GM18858 (cell line): ENCODE measurements around the gene WEE1.

Source experiments
- ATAC-seq: cut with Tn5 transposase; IDR thresholded peaks from one replicate; pipeline ENCODE4 v1.9.1; 2021; ENCODE audit not compliant: unreplicated experiment

The WEE1 gene

DNA sequence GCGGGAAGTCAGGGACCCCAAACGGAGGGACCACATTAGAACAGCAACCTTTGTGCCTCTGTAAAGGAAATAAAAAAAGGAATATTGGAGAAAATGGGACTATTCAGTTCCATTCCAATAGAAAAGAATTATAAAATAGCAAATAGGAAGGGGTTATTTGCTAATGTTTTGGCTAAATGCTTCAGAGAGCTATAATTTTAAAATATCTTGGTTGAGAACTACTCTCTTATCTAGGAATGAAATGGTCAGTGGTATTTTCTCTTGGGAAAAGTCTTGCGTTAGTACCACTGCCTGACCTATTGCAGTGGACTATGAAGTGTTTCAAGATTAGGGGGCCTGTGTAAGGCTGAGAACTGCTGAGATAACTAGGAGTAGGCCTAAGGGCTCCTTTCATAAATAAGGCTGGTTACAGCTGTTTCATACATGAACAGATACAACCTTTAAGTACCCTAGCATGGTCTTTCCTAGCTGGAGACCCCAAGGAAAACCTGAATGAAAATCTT, 6.9 kb upstream of the WEE1 start:
- ATAC-seq: no peak

DNA sequence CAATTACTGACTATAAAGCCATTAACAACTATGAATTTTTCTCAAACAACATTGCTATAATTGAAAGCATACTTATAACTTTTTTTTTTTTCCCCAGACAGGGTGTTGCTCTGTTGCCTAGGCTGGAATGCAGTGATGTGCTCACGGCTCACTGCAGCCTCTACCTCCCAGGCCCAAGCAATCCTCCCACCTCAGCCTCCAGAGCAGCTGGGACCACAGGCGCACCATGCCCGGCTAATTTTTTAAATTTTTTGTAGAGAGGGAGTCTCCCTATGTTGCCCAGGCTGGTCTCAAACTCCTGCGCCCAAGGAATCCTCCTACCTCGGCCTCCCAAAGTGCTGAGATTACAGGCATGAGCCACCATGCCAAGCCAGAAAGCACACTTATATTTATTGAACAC, 6.1 kb upstream of the WEE1 start:
- ATAC-seq: no peak

DNA sequence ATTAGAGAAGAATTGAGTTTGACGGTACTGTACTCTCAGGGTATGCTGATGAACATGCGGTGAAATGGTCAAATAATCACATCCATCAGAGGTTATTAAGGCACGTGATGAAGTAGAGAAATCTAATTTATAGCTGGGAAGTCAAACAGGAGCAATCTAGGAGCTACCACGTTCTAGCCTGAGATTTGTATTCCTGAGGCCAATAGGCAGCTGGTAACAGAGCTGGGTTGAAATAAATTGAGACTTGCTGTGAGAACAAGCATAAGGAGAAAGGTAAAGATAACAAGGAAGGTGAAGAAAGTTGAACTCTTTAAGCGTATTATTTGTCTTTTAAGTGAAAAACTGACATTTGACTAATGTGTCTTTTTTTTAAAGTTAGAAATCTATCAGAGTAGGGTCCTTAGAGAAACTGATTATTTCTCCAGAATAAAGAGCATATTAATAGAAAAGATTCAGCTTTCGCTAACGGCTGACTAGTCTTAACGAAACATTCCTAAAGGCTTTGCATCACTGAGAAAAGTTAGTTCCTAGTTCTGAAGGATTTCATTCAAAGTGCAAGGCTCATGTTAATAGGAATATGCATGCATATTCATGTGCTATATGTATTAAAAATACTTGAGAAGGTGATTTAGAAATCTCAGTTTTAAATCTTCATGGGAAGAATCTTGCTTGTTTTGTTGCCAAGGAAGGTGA, 5.2 kb upstream of the WEE1 start:
- ATAC-seq: no peak

DNA sequence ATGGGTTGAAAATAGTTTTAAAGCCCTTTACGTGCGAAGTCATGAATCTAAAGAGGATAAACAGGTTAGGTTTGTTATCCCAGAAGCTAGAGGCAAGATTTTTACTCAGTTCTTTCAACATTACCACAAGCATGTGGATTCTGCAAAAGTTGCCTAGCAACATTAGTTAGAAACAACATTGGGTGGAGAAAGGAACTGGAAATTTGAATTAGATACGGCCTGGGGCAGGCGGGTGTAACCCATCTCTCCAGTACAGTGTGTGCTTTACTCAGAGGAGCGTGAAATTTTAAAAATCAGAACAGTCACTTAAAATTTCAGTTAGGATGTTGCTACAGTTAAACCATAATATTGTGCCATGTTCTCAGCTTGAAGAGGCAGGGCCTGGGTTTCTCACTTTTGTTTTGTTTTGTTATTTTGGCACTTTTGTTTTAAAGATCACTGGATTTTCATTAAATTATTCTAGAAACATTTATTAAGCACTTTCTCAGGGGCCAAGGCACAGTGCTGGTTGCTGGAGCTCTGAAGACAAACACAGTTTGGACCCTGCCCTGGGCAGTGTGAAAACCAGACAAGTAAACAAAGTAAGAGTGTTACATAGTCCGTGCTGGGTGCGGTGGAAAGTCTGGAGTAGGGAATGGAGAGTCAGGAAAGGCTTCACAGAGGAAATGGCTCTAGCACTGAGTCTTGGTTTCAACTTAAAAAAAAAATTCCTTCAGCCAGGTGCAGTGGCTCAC, 4.4 kb upstream of the WEE1 start:
- ATAC-seq: no peak

DNA sequence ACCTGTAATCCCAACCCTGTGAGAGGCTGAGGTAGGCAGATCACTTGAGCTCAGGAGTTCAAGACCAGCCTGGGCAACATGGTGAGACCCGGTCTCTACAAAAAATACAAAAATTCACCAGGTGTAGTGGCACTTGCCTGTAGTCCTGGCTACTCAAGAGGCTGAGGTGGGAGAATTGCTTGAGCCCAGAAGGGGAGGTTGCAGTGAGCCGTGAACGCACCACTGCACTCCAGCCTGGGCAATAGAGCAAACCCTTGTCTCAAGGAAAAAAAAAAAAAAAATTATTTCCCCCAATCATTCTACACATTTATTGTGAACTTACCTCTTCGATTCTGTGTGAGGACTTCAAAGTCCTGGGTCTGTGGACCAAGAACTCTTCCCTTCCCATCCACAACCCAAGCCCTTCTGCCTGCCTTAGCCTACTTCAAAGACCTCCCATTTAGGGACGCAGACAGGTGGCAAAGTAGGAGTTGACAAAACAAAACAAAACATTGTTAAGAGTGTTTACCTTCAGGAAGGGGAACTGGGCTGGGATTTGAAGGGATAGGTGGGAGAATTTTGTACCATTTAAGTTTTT, 3.8 kb upstream of the WEE1 start:
- no peak for ATAC-seq

DNA sequence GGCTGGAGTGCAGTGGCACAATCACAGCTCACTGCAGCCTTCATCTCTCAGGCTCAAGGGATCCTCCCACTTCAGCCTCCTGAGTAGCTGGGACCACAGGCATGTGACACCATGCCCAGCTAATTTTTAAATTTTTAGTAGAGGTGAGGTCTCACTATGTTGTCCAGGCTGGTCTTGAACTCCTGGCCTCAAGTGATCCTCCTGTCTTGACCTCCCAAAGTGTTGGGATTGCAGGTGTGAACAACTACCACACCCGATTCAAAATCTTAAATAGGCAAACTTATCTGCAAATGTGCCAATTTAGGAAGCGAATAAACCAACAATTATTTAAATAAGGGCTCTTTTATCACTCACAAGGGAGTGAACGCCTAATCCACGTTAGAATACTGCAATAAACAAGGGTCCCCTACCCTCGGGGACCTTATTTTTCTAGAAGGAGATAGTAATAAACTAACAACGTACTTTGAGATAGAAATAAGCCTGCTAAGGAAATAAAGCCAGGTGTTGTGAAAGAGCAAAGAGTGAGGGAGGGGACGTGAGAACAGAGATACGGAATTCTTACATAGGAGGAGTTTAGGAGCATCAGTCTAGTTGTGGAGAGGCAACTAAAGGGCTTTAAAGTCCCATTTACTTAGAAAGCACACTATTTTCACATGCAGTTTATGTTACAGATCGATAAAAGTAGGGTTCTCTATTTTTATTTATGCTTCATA, 3.0 kb upstream of the WEE1 start:
- ATAC-seq: no peak

DNA sequence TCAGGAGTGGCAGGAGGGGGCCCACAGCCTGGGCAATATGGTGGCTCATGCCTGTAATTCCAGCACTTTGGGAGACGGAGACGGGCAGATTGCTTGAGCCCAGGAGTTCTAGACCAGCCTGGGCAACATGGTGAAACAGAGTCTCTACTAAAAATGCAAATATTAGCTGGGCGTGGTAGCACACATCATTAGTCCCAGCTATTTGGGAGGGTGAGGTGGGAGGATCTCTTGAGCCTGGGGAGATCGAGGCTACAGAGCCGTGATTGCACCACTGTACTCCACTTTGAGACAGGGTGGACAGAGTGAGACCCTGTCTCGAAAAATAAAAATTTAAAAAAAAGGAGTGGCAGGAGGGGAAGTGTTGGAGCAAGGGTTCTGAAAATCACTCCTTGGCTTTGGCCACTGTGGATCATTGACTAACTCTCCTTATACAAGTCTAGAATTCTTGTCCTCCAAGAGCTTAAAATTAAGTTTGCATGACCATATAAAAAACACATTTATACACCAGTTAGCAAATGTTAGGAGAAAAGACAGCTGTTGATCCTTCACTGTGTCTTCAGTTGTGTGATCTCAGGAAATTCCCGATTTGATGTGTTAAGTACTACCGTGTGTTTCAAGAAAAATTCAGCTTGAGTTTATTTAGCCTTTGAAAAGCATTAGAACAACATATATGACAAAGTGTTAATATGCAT, 2.3 kb upstream of the WEE1 start:
- no peak for ATAC-seq

DNA sequence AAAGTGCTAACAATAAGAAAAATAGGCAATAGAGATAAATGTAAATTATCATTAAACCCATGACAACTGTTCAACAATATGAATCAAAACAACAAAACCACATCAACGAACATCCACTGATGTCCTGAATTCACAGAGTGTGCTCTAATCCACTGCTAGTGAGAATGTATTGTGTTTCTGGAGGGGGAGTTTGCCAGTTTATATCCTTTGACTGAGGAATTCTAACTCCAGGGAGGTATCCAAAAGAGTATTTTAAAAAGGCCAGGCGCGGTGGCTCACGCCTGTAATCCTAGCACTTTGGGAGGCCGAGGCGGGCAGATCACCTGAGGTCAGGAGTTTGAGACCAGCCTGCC, 1.7 kb upstream of the WEE1 start:
- ATAC-seq: no peak

DNA sequence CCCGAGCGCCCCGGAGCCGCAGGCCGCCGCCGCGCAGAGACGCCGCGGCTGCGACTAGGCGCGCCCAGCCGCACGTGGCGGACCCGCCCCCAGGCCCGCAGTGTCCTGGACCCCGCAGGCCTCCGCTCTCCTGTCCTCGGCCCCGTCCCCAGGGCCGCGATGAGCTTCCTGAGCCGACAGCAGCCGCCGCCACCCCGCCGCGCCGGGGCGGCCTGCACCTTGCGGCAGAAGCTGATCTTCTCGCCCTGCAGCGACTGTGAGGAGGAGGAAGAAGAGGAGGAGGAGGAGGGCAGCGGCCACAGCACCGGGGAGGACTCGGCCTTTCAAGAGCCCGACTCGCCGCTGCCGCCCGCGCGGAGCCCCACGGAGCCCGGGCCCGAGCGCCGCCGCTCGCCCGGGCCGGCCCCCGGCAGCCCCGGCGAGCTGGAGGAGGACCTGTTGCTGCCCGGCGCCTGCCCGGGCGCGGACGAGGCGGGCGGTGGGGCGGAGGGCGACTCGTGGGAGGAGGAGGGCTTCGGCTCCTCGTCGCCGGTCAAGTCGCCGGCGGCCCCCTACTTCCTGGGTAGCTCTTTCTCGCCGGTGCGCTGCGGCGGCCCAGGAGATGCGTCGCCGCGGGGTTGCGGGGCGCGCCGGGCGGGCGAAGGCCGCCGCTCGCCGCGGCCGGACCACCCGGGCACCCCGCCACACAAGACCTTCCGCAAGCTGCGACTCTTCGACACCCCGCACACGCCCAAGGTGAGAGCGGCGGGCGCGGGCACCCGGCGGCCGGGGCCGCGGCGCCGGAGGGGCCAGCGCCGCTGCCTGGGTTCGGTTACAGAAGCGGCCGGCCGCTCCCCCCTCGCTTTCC, 528 bp downstream of the WEE1 start:
- ATAC-seq: peak; percentile 12

DNA sequence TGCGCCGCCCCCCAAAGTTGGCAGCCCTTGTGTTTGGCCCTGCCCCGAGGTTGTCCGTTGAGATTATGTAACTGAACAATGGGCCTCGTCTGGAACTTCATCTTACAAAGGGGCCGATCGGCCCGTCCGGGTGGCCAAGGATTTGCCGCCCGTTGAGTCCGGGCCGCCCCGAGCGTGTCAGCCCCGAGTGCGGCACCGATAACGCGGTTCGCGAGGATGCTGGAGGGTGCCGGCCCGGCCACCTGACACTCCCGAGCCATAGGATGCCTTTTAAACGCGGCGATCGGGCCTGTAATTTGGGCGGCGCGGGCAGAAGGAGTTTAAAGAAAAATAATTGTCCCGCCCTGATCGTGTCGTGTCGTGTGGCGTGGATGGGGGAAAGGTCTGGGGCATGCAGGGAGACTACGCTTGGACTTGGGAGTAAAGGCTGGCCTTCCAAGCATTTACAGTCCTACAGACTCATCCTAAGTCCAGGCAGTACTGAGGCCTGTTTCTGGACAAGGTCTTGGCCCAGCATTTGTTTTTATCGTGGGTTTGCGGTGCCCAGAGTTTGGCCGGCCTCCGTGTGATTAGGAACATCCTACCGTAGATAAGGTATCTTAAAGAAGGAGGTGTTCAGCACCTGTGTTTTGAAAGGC, 1.3 kb downstream of the WEE1 start:
- no peak for ATAC-seq

DNA sequence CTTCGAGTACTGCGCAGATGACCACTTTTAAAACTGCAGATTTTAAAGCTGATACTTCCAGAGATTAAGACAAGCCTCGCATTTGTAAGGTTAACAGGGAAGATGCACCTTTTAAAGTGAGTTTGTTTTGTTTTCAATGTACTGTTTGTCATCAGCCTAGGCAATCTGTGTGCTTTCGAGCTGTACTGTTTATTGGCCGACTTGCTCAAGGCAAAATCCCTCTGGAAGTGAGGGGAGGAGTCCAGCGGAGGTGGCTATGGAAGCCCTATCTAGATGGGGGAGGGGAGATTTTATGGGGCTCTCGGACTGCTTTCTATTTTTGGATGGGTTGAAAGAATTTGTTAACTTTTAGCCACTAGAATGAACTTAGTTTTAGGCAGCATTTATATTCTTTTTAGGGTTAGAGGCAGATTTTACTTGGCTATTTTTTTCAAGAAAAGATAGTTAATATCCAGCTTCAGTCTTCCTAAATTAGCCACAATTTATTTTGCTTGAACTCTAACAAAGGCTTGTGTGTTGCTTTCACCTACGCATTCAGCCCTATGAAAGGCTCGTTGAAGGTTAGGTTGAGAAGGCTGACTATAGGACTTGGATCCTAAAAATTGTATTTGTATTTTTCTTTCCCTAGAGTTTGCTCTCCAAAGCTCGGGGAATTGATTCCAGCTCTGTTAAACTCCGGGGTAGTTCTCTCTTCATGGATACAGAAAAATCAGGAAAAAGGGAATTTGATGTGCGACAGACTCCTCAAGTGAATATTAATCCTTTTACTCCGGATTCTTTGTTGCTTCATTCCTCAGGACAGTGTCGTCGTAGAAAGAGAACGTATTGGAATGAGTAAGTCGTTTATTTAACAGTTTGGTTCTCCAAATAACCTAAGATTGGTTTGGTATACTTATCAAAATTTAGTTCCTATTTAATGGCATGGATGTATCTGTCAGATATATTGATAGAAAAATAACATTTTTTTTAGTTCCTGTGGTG, 2.1 kb downstream of the WEE1 start:
- ATAC-seq: no peak

DNA sequence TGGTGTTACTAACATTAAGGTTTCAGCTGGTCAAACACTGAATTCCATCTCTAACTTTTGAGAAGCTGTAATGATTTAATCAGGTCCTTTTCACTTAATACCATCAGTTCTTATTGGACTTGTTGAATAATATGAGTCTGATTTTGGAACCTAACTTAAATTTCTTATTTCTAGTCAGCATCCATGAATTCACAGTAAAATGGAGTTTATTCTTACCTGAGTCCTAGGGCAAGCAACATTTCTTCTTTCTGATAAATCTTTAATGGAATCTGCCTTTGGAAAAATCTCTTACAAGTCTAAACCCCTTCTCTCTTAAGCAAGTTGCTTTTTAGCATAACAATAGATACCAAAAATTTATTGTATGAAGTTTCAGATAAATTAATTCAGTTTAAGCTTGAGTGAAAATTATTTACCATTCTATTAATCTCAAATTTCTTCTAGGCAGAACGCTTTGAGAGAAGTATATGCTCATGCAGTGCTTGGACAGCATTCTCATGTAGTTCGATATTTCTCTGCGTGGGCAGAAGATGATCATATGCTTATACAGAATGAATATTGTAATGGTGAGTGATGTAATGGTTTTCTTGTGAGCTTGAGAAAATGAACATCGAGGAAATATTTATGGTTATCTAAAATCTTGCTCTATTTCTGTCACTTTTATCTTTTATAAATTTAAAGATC, 3.4 kb downstream of the WEE1 start:
- ATAC-seq: no peak

DNA sequence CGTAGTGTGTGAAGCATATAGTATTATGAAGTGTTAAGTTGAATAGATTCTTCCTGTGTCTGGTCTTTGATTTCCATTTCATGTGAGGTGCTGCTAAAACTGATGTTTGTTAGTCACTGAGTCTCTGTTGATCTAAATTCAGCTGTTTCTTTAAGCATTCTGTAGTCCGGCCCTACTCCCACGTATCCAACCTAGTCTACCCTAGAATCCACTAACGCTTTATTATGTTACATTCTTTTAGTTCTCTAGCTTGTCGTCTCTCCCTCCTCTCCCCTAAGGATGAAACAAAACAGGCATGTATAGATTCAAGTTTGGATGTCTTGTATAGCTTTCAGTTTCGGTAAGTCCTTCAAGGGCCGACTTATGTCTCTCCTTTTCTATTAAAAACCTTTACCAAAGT, 4.1 kb downstream of the WEE1 start:
- ATAC-seq: no peak

DNA sequence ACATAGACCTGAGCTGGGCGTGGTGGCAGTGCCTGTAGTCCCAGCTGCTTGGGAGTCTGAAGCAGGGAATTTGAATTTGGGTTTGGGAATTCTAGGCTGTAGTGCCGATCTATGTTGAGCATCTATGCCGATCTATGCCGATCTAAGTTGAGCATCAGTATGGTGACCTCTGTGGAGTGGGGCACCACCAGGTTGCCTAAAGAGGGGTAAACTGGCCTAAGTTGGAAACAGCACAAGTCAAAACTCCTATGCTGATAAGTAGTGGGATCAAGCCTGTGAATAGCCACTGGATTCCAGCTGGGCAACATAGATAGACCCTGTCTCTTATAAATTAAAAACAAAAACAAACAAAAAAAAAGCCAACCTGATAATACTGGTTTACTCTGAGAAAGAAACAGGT, 7.4 kb downstream of the WEE1 start:
- ATAC-seq: no peak

DNA sequence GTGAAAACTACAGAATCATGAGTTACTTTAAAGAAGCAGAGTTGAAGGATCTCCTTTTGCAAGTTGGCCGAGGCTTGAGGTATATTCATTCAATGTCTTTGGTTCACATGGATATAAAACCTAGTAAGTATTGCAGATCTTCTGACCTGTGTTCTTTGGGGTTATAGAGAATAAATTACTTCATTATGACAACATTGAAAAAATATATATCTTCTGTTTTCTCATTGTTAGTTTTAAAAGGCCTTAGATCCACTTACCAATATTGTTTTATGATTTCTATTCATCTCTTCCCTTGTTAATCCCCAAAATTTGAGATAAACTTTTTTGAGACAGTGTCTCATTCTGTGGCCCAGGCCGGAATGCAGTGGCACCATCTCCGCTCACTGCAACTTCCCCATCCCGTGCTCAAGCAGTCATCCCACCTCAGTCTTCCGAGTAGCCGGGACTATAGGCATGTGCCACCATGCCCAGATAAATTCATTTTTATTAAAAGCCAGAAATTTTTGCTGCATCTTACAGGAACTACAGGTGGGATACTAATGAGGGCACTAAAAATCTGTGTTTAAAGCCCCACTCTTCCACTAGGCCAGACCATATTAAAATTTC, 8.2 kb downstream of the WEE1 start:
- no peak for ATAC-seq

DNA sequence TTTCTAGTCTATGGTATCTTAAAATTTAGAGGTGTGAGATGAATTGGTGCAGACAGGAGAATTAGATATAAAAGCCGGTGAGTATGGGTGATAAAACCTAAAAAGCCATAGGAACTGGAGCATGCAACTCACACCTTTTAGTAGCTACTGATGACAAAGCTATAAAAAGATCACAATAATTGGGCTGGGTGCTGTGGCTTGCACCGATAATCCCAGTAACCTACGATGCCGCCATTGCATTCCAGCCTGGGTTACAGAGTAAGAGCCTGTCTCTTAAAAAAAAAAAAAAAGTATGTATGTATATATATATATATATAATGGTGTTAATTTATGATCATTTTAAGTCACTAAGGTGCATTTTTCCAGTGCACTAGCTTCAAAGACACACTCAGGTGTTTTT, 17.2 kb downstream of the WEE1 start:
- ATAC-seq: no peak

DNA sequence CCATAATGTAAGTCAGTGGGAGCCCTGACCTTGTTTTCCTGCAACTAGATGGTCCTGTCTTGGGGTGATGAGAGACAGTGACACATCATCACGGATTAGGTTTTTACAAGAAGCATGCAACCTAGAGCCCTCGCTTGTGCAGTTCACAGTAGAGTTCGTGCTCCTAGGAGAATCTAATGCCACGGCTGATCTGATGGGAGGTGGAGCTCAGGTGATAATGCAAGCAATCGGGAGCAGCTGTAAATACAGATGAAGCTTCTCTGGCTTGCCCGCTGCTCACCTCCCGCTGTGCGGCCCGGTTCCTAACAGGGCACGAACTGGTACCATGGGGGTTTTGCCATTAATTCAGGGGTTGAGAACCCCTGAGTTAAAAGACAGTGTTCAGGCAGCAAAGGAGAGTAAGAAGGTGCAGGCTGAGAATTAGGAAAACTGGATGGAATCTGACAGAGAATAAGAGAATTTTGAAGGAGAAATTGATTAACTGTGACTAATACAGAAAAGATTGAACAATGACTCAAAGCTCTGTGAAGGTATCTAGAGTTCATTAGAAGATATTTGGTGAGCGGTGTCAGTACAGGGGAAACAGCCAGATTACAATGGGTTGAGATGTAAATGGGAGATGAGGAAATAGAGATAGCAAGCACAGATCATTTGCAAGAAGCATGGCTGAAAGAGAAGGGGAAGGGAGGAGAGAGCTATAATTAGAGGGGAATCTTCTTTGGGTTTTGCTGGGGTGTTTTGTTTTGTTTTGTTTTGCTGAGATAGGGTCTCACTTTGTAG, 21.0 kb downstream of the WEE1 start:
- ATAC-seq: no peak
